ENCODE results near the gene TBC1D3B. TPM values are rescaled to one million over a fixed set of nuclear protein-coding genes. Genes with fewer than 3 reads are reported as not detected.
"Not testable (repeated sequence)": the region's sequence is repeated elsewhere in the genome, so short reads cannot be mapped to it uniquely, and the experiment has no call there.

TBC1D3B gene
- total RNA-seq (2021), result 6.3 to 7.9 TPM (median 7.7 TPM) in 3 replicates
- Bru-seq, nascent RNA, result percentile 22 among the genes with signal in this experiment
- long read RNA-seq, experiment 1, result 0 reads
- long read RNA-seq, experiment 2, result 0 reads
- long read RNA-seq, experiment 3, result 0 reads

DNA sequence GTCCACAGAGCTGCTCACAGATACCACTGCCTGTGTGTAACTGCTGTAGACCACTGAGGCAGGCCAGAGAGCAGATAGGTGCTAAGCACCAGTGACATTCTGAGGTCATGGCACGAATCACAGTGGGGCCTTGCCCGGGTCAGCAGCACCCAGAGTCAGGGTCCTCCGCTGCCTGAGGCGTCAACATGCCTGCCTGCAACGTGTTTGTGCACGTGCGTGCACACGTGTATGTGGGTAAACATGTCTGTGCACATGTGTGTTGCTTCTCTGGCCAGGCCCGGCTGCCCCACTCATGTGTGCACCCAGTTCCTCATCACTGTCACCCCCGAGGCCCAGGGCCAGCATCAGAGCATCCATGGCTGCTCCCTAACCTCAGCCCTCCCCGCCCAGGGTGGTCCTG lies at the start of gene TBC1D3B:
TSS of gene TBC1D3B (minus strand) at position 101 of the 400 bp plus-strand sequence. CDS start 1,586 bp downstream, outside the sequence.
- DNase-seq (ENCODE audit: low spot score); H3K27ac Mint-ChIP-seq; H3K4me3 Mint-ChIP-seq; CTCF ChIA-PET; H3K4me1 Mint-ChIP-seq; H3K27me3 Mint-ChIP-seq (ENCODE audit: low read depth); POLR2A ChIA-PET; H3K36me3 Mint-ChIP-seq; H3K9me3 Mint-ChIP-seq; ATAC-seq: not testable (repeated sequence)

DNA sequence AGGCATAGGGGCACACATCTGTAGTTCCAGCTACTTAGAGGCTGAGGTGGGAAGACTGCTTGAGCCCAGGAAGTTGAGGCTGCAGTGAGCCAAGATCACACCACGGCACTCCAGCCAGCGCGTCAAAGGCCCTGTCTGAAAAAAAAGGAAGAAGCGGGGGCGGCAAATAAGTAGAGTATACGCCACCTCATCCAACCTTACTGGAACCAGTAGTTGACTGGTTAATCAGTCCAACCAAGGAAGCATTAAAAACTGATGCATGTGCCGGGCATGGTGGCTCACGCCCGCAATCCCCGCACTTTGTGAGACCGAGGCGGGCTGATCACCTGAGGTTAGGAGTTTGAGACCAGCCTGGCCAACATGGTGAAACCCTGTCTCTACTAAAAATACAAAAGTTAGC lies 46.5 kb upstream of the TBC1D3B start:
- H3K27me3 Mint-ChIP-seq (ENCODE audit: low read depth); H3K27ac Mint-ChIP-seq; POLR2A ChIA-PET; ATAC-seq; DNase-seq (ENCODE audit: low spot score); CTCF ChIA-PET; H3K4me3 Mint-ChIP-seq; H3K4me1 Mint-ChIP-seq: not testable (repeated sequence)
- peaks cover 25% of the 10 kb centered on the region for H3K9me3 Mint-ChIP-seq
- peaks cover 12% of the 10 kb centered on the region for H3K36me3 Mint-ChIP-seq

- DNase-seq (ENCODE audit: low spot score); H3K4me1 Mint-ChIP-seq; CTCF ChIA-PET; H3K4me3 Mint-ChIP-seq; ATAC-seq; POLR2A ChIA-PET; H3K27ac Mint-ChIP-seq; H3K27me3 Mint-ChIP-seq (ENCODE audit: low read depth): not testable (repeated sequence)
- 0 out of 2 replicates have a peak, but pooled peaks have one; percentile 34 for TF ChIP-seq ZNF232 (CRISPR knock-in tag; IDR thresholded peaks at IDR 0.05)
- H3K36me3 Mint-ChIP-seq, result peaks cover 16% of the 10 kb centered on the region
- peaks cover 30% of the 10 kb centered on the region for H3K9me3 Mint-ChIP-seq
Measured at GRCh38 chr17:36221581-36222100, 45.2 kb upstream of the TBC1D3B start.

DNA sequence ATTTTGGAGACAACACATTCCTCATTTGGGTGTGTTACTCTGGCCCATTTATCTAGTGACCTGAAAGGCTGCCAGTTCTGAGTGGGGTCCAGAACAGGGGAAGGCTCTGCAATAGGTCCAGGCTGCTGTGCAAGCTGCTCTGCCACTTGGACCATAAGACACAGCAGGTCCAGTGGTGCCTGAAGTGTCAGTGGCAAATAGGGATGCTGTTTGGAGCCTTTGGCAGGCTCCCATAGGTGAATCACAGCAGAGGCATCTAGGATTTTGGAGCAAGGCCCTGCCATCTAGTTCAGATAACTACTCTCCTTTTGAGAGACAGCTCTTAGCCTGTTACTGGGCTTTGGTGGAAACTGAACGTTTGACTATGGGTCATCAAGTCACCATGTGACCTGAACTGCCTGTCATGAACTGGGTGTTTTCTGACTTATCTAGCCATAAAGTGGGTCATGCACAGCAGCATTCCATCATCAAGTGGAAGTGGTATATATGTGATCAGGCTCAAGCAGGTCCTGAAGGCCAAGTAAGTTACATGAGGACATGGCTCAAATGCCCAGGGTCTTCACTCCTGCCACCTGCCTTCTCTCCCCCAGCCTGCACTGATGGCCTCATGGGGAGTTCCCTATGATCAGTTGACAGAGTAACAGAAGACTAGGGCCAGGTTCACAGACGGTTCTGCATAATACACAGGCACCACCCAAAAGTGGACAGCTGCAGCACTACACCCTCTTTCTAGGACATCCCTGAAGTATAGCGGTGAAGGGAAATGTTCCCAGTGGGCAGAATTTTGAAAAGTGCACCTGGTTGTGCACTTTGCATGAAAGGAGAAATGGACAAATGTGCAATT lies 44.5 kb upstream of the TBC1D3B start:
- POLR2A ChIA-PET; ATAC-seq; DNase-seq (ENCODE audit: low spot score); H3K4me1 Mint-ChIP-seq; H3K27me3 Mint-ChIP-seq (ENCODE audit: low read depth); CTCF ChIA-PET; H3K27ac Mint-ChIP-seq; H3K4me3 Mint-ChIP-seq: not testable (repeated sequence)
- Mint-ChIP-seq H3K9me3 (peaks cover 30% of the 10 kb centered on the region), H3K36me3 (peaks cover 16% of the 10 kb centered on the region)

- H3K27ac Mint-ChIP-seq; ATAC-seq; H3K4me3 Mint-ChIP-seq; H3K27me3 Mint-ChIP-seq (ENCODE audit: low read depth); CTCF ChIA-PET; DNase-seq (ENCODE audit: low spot score); H3K4me1 Mint-ChIP-seq; POLR2A ChIA-PET: not testable (repeated sequence)
- Mint-ChIP-seq H3K9me3 (peaks cover 30% of the 10 kb centered on the region), H3K36me3 (peaks cover 16% of the 10 kb centered on the region)
Measured at GRCh38 chr17:36219556-36219955, 43.1 kb upstream of the TBC1D3B start.

- POLR2A ChIA-PET, result interaction anchor here (0.8 kb wide), 1 partner anchor 33 kb away, joined by 3 read pairs; no protein-coding TSS in a partner anchor
- H3K27ac Mint-ChIP-seq; H3K4me3 Mint-ChIP-seq; ATAC-seq; CTCF ChIA-PET; H3K27me3 Mint-ChIP-seq (ENCODE audit: low read depth); H3K4me1 Mint-ChIP-seq; DNase-seq (ENCODE audit: low spot score): not testable (repeated sequence)
- Mint-ChIP-seq H3K9me3 (peaks cover 30% of the 10 kb centered on the region), H3K36me3 (peaks cover 16% of the 10 kb centered on the region)
Measured at GRCh38 chr17:36215406-36216308, 39.2 kb upstream of the TBC1D3B start.

DNA sequence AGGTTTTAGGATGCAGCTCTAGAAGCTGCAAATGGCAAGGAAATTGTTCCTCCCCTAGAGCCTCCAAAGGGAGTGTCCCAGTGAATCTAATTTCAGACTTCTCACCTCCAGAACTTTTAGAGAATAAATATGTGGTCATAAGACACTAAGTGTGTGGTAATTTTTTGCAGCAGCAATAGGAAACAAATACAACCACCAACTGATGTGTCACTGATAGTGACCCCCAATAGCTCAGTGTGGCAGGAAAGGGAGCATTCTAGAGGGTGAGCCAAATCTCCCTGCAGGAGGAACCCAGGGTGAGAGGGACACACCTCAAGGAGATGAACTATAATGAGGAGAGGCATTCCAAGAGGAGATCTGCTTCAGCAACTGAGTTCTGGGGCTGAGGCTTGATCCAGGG lies 38.5 kb upstream of the TBC1D3B start:
- no peak for ATAC-seq
- POLR2A ChIA-PET, result no interaction called here
- Mint-ChIP-seq H3K4me1 (peaks cover 2% of the 10 kb centered on the region; the same call in 1 of the 2 replicates), H3K36me3 (peaks cover 16% of the 10 kb centered on the region), H3K9me3 (peaks cover 25% of the 10 kb centered on the region), H3K4me3 (no peak overlapping the region), H3K27me3 (ENCODE audit: low read depth) (peaks cover 4% of the 10 kb centered on the region), H3K27ac (no peak overlapping the region)
- CTCF ChIA-PET, result no interaction called here
- no peak for DNase-seq (ENCODE audit: low spot score)
- TF ChIP-seq IRF2 (CRISPR knock-in tag; IDR thresholded peaks at IDR 0.05; ENCODE audit: borderline replicate concordance, low read depth) (no peak), ESRRA (CRISPR knock-in tag; IDR thresholded peaks at IDR 0.05; ENCODE audit: borderline replicate concordance) (no peak), ZNF671 (CRISPR knock-in tag; IDR thresholded peaks at IDR 0.05) (no peak), AFF4 (CRISPR knock-in tag; IDR thresholded peaks at IDR 0.05; ENCODE audit: borderline replicate concordance) (no peak), FOXJ3 (CRISPR knock-in tag; IDR thresholded peaks at IDR 0.05; ENCODE audit: borderline replicate concordance) (no peak), SP1 (CRISPR knock-in tag; conservative IDR thresholded peaks at IDR 0.05) (no peak)
- TF ChIP-seq, protein P1, sequence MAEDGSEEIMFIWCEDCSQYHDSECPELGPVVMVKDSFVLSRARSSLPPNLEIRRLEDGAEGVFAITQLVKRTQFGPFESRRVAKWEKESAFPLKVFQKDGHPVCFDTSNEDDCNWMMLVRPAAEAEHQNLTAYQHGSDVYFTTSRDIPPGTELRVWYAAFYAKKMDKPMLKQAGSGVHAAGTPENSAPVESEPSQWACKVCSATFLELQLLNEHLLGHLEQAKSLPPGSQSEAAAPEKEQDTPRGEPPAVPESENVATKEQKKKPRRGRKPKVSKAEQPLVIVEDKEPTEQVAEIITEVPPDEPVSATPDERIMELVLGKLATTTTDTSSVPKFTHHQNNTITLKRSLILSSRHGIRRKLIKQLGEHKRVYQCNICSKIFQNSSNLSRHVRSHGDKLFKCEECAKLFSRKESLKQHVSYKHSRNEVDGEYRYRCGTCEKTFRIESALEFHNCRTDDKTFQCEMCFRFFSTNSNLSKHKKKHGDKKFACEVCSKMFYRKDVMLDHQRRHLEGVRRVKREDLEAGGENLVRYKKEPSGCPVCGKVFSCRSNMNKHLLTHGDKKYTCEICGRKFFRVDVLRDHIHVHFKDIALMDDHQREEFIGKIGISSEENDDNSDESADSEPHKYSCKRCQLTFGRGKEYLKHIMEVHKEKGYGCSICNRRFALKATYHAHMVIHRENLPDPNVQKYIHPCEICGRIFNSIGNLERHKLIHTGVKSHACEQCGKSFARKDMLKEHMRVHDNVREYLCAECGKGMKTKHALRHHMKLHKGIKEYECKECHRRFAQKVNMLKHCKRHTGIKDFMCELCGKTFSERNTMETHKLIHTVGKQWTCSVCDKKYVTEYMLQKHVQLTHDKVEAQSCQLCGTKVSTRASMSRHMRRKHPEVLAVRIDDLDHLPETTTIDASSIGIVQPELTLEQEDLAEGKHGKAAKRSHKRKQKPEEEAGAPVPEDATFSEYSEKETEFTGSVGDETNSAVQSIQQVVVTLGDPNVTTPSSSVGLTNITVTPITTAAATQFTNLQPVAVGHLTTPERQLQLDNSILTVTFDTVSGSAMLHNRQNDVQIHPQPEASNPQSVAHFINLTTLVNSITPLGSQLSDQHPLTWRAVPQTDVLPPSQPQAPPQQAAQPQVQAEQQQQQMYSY (CRISPR knock-in tag; IDR thresholded peaks at IDR 0.05), result no peak

All from WTC11 (cell line).